T47D (cell line): ENCODE results near the gene TMEM175.

ENCODE experiments used
- DNase-seq, 2 experiments: peaks; one replicate each; pipeline versions ENCODE4 v3.0.0 to v3.0.0-alpha.2; 2011 to 2012; ENCODE audit warnings: low read depth in 1 of 2, low spot score in 1 of 2
- JUND ChIP-seq: IDR thresholded peaks from 2 replicates; pipeline ENCODE4 v1.6.1; 2012; ENCODE audit warnings: low read depth
- in situ Hi-C: cut with HindIII; loops from 2 replicates; pipeline ENCODE4 v1.10.0; 2016; ENCODE audit warnings: low sequenced_read_pairs, low pct_unique_long_range_greater_than_20kb

Gene TMEM175

DNA sequence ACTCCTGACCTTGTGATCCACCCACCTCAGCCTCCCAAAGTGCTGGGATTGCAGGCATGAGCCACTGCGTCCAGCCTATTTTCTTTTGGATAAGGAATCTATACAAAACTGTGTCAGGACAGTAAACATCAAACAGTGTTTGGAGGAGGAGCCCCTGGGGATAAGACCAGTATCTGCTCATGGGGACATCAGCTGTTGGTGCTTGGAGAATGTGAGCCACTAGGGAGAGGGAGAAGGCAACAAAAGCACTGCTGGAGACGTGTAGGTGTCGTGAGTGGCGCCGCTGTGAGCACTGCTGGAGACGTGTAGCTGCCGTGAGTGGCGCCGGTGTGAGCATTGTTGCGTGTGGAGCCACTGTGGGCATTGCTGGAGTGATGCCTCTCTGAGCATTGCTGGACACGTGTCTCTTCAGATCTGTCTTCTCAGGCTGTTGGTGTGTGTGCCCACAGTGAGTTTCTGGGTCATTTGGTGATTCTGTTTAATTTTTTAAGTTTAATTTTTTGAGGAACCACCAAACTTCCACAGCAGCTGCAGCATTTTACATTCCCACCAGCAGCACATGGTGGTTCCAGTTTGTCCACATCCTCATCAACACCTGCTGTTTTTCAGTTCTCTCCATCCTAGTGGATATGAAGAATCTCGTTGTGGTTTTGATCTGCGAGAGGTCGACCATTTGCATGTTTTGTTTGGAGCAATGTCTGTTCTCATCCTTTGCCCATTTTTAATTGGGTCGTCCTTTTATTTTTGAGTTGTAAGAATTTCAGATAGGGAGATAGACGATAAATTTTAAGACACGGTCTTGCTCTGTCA, 22.2 kb downstream of the TMEM175 start:
- no peak for DNase-seq
- in situ Hi-C loops, result no loop called here
- TF ChIP-seq JUND, result no peak

DNA sequence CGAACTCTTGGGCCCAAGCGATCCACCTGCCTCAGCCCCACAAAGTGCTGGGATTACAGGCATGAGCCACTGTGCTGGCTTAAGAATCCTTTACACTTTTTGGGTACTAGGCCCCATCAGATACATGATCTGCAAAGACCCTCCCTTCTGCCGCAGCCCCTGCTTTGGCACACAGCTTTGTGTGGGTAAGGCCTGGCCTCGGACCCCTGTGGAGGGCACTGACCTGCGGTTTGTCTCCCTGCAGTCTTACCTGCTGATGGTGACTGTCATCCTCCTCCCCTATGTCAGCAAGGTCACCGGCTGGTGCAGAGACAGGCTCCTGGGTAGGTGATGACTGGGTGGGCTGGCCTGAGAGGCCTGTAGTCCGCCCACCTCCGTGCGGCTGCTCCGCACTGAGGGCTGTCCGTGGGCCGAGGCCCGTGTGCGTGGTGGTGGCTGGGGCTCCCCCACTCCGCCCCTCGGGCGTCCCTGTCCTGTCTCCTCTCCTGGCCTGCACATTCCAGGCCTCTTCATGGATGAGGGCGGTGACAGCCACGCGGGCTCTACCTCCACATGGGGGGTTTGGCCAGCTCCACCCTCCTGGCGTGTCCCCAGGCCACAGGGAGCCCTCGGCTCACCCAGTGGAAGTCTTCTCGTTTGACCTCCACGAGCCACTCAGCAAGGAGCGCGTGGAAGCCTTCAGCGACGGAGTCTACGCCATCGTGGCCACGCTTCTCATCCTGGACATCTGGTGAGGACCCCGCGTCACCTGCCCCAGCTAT, 23.1 kb downstream of the TMEM175 start:
- in situ Hi-C loops, result no loop called here
- DNase-seq, result no peak
- no peak for TF ChIP-seq JUND

DNA sequence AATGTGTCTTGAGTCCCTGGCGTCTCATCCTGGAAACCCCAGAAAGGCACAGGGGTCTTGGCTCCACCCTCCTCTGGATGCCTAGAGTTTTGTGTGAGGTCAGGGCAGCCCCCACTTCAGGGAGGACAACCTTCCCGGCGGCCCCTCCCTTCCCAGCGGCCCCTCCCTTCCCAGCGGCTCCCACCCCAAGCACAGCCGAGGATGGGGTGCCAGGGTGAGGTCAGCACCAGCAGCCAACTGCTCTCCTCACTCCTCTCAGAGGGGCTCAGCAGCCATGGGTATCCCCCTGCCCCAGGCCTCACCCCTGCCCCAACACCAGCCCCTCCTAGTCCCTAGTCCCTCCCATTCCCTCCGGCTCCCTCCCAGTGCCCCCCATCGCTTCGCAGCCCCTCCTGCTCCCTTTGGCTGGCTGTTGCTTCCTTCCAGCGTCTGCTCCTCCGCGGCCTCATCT, 23.7 kb downstream of the TMEM175 start:
- in situ Hi-C loops, result no loop called here
- TF ChIP-seq JUND, result no peak
- DNase-seq, result no peak

DNA sequence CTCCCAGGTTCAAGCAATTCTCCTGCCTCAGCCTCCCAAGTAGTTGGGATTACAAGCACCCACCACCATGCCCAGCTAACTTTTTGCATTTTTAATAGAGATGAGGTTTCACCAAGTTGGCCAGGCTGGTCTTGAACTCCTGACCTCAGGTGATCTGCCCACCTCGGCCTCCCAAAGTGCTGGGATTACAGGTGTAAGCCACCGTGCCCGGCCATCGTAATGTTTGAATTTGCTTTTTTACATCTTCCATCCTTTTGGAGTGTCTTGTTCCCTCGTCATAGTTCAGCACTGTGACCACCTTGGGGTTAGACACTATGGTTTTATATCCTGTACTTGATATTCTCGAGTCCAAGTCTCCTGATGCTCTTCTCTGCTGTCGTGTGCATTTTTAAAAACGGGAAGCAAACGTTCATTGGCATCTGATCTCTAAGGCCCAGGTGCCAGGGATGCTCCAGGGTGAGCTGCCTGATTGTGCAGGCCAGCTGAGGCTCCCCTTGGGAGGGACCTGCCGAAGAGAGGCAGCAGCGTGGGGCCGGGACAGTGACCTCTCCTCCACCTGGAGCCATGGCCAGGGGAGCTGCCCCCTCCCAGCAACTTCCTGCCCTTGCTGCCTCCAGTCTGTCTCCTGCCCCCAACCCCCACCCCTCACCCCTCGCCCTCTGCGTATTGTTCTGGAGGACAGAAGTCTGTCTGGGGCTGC, 24.4 kb downstream of the TMEM175 start:
- in situ Hi-C loops, result no loop called here
- DNase-seq, result no peak
- no peak for TF ChIP-seq JUND

DNA sequence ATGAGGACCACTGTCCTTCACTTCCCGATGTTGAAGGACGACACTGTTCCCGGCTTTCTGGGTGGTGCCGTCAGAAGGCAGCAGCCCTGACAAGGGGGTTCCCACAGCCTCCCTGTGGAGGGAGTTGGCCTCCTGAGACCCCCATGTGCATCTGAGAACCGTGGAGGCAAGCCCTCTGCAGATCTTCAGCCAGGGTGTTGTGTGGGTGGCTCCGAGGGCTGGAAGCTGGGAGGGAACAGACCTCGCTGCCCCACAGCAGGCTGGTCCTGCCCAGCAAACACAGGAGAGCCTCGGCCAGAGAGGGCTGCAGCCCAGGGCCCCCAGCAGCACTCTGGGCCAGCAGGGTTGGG, 24.9 kb downstream of the TMEM175 start:
- in situ Hi-C loops, result no loop called here
- TF ChIP-seq JUND, result no peak
- DNase-seq, result no peak

DNA sequence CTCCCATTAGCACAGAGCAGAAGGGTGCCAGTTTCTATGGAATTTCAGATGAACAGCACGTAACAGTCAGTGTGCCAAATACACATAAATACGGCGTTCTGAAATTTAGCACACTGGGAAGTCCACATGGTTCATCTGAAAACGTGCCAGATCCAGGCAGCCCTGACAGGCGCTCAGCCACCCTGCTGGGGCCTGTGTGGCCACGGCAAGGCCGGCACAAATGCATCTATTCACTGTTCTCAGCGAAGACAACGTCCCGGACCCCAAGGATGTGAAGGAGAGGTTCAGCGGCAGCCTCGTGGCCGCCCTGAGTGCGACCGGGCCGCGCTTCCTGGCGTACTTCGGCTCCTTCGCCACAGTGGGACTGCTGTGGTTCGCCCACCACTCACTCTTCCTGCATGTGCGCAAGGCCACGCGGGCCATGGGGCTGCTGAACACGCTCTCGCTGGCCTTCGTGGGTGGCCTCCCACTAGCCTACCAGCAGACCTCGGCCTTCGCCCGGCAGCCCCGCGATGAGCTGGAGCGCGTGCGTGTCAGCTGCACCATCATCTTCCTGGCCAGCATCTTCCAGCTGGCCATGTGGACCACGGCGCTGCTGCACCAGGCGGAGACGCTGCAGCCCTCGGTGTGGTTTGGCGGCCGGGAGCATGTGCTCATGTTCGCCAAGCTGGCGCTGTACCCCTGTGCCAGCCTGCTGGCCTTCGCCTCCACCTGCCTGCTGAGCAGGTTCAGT, 25.5 kb downstream of the TMEM175 start:
- TF ChIP-seq JUND, result no peak
- in situ Hi-C loops, result no loop called here
- DNase-seq, result no peak

DNA sequence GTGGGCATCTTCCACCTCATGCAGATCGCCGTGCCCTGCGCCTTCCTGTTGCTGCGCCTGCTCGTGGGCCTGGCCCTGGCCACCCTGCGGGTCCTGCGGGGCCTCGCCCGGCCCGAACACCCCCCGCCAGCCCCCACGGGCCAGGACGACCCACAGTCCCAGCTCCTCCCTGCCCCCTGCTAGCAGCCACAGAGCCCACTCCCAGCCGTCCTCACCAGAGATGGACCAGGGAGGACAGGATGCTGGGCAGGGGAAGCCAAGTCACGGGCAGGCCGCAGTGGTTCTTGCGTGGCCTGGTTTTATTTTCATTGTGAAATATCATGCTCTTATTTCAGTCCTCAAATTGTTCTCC, 26.0 kb downstream of the TMEM175 start:
- no peak for TF ChIP-seq JUND
- in situ Hi-C loops, result no loop called here
- no peak for DNase-seq

DNA sequence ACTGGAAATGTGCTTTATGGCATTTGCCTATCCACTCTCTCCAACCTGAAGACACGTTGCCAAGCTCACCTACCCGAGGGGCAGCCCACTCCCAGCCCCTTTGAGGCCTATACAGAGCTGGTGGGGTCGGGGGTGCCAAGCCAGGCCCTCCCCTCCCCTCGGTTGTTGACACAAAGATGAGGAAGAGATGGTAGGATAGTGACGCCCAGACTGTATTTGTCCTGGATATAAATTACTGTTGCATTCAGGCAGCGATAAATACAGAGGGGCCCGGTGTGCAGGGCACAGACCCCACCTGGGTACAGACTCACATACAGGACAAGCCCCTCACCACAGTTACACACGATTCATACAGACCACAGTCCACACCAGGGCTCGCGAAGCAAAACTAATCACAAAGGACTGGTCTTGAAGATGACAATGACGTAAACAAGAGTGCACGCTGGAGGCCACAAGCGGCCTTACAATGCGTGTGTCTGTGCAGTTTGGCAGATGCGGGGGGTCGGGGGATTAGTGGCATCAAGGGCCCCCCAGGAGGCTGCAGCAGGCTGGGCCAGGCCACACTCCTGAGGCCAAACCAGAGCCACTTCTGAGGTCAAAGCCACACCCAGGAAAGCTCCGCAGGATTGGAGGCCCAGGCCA, 26.6 kb downstream of the TMEM175 start:
- TF ChIP-seq JUND, result no peak
- in situ Hi-C loops, result no loop called here

DNA sequence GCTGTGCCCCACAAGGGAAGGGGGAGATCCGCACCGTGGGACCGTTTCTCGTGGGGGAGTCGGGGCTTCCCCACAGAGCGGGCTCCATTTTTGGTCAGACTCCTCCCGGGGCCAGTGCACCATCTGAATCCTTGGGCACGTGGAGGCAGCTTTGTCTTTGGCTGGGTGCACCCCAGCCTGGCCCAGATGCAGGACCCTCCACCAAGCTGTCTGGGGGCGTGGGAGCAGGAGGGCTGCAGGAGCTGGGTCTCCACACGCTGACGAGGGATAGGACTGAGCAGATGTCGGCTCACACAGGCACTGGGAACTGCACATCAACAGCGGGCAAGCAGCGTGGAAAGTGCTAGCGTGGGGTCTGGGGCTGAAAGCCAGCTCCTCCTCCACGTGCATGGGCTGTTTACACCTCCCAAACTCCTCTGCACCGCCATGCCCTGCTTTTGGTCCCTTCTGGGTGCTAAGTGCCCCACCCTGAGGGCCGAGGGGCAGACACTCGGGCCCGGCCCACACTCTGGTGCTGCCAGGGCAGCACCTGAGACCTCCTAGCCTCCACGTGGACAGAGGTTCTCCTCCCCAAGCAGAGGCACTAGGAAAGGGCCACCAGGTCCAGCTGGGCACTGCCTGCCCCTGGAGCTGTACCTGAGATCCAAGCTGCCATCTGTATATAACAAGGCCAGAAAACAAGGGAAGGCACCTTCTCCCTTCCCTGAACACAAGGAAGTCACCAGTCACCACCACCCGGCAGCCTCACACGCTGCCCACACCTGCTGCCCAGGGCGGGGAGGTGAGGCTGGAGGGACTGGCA, 27.3 kb downstream of the TMEM175 start:
- no peak for TF ChIP-seq JUND
- in situ Hi-C loops, result no loop called here
- no peak for DNase-seq

More for the DNA sequence above, 26.6 kb downstream of the TMEM175 start:
- DNase-seq, result no peak

DNA sequence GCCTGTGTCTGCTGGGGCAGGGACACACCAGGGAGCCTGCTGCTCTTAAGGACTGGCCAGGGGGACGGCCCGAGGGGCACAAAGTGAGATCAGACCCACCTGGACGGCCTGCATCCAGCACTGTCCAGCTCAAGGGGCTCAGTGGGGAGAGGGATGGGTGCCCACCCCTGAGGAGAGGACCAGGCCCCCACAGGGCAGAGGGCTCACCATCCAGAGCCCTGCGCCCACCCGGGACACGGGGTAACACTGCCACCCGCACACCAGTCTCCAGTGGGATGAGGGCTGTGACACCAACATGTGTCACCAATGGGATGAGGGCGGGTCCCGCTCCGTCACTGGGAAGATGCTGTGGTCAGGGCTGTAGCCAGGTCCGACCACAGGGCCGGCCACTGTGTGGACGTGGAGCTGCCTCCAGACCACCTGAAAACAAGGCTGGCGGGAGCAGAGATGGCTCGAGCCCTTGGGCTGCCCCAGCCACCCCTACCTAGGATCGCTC, 27.9 kb downstream of the TMEM175 start:
- in situ Hi-C loops, result no loop called here
- TF ChIP-seq JUND, result no peak
- DNase-seq, result no peak

DNA sequence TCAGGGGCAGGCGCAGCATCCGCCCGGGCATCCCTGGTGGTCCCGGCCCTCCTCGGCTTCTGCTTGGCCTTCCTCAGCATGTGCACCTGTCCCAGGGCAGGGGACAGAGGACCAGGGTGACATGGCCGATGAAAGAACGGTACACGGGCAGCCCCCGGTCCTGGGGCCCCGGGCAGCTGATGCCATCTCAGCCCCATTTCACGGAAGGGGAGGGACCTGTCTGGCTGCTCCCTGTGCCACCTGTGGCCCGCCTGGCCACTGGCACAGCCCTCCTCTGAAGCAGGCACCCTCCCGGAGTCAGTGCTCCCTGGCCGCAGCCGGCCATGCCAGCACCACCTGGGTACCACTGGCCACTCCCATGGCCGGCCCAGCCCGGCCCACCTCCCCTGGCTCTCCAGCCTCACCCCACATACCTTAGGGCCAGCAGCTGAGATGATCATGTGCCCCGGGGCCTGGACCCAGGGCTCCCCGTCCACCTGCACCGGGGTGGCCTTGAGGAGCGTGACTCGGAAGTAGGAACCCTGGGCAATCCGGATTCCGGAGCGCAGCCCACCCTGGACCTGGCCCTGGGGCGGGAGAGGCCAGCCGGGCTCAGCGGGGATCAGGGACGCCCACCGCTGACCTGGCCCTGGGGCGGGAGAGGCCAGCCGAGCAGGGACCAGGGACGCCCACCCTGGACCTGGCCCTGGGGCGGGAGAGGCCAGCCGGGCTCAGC, 28.5 kb downstream of the TMEM175 start:
- no peak for DNase-seq
- no peak for TF ChIP-seq JUND
- in situ Hi-C loops, result no loop called here
